Uterus (tissue), 2 donors: Measurements from ENCODE around the gene IL17RB.

Experiments
- CTCF ChIP-seq, 4 experiments: fragments of 200-600 bp in 2 of 4; fragments of 450-650 bp in 2 of 4; sonication (generic) in 2 of 4; IDR thresholded peaks; one replicate each; pipeline ENCODE4 v1.5.1; 2016 to 2019; ENCODE audit warnings: antibody characterized with exemption in 4 of 4, mild to moderate bottlenecking in 2 of 4, moderate library complexity in 1 of 4
- POLR2A ChIP-seq, 2 donors: fragments of 450-650 bp; IDR thresholded peaks; one replicate each; pipeline ENCODE4 v1.6.1; 2016; ENCODE audit warnings: antibody characterized with exemption in 2 of 2, mild to moderate bottlenecking in 1 of 2, moderate library complexity in 1 of 2

DNA sequence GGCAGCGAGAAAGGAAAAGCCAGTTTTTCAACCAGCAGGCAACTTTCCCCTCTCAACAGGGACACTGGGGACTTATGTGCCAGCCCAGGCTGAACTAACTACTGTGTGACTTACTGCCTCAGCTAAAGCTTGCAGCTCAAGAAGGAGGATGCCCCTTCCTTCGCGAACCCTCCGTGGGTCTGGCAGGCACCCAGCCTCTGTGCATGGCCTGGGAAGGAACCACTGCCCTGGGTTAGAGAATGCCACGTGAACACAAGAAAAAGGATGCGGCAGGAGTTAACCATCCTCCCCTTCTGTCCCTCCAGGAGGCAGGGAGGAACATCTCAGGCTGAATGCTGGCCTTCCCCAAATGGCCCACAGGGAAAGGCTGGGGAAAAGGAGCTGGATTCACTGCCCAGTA is 29.2 kb upstream of the IL17RB start:
- TF ChIP-seq CTCF (IDR thresholded peaks at IDR 0.05): no peak
- TF ChIP-seq POLR2A (IDR thresholded peaks at IDR 0.05): no peak
